ENCODE measurements around the gene RHOF. TPM values are rescaled to one million over a fixed set of nuclear protein-coding genes. Genes with fewer than 3 reads are reported as not detected.
A peak's percentile ranks its signal among the peaks of the same experiment; 100 is the strongest.

RHOF gene
- total and polyA plus RNA-seq, 7 donors, result 7.6 to 132 (median 15.0) TPM

DNA sequence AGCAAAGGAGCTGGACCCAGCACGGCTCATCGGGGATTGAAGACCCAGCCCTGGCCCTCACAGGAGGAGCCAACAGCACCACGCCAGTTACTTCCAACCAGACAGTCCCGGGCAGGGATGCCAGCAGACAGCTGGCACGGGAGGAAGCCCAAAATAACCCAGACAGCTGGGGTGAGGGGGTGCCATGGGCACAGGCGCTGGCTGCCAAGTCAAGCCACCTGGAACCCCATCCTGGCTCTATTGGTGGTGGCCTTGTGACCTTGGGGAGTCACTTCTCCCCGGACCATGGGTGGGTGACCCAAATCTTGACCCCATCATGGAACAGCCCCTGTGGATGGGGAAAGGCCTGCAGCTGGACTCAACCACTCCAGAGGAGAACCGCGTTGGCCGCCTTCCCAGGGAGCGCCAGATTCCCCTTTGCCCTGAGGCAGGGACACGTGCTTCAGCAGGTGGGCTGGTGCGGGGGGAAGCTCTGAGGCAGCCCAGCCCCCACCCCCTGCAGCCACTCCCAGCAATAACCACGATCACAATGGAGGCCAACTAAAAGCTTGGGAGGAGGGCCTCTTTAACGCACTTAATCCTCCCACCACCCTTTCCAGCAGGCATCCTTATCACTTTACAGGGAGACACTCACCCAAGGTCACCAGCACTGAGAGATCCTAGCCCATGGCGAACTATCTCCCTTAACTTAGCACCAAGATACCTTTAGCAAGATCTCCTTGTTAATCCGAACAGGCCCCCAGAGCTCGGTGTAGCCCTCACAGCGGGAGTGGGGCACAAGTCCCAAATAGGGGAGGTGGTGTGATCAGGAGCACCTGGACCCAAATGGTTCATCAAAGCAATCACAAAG is 4.7 kb upstream of the RHOF start:
- WGBS, 2 donors, result 13 to 40% methylated on average over 19 of the region's 19 CpGs
- peak overlapping the region; percentile 100 for H3K27ac ChIP-seq
- peaks cover 0 to 67% (median 61%) of the 10 kb centered on the region in 4 donors for H3K4me1 ChIP-seq
- H3K9me3 ChIP-seq, result no peaks in the 10 kb centered on the region
- peaks cover 0 to 12% (median 4%) of the 10 kb centered on the region in 4 donors for H3K36me3 ChIP-seq
- intact Hi-C loops (cut with DNase I), result no loop called here
- H3K4me3 ChIP-seq, result peak overlapping the region in 3 of 4 donors; percentile 75 to 81 (median 81)
- H3K27me3 ChIP-seq, result no peaks in the 10 kb centered on the region
- TF ChIP-seq EP300 (IDR thresholded peaks at IDR 0.05) (no peak), POLR2A (IDR thresholded peaks at IDR 0.05) (no peak), POLR2AphosphoS5 (IDR thresholded peaks at IDR 0.05) (peak; percentile 20 to 56 (median 22)), CTCF (IDR thresholded peaks at IDR 0.05) (no peak)
- peak; percentile 89 for DNase-seq

GRCh38 chr12:121796855-121797751 is 3.6 kb upstream of the RHOF start:
- peak; percentile 96 for DNase-seq
- Histone ChIP-seq H3K36me3 (peaks cover 0 to 12% (median 4%) of the 10 kb centered on the region in 4 donors), H3K4me1 (peaks cover 0 to 72% (median 67%) of the 10 kb centered on the region in 4 donors), H3K9me3 (no peaks in the 10 kb centered on the region), H3K27ac (peak overlapping the region; percentile 100), H3K27me3 (no peaks in the 10 kb centered on the region), H3K4me3 (peak overlapping the region in 3 of 4 donors; percentile 15 to 81 (median 32))
- intact Hi-C loops (cut with DNase I), result no loop called here
- TF ChIP-seq POLR2A (IDR thresholded peaks at IDR 0.05) (peak in 1 of 2 donors; percentile 38), EP300 (IDR thresholded peaks at IDR 0.05) (no peak), POLR2AphosphoS5 (IDR thresholded peaks at IDR 0.05) (peak in 3 of 4 donors; percentile 54 to 82 (median 58)), CTCF (IDR thresholded peaks at IDR 0.05) (peak in 2 of 4 experiments; percentile 13 to 28)
- WGBS, 2 donors, result 10 to 48% methylated on average over 39 of the region's 39 CpGs

- TF ChIP-seq POLR2AphosphoS5 (IDR thresholded peaks at IDR 0.05) (peak in 2 of 4 donors; percentile 29 to 42), EP300 (IDR thresholded peaks at IDR 0.05) (no peak), CTCF (IDR thresholded peaks at IDR 0.05) (peak in 3 of 4 experiments; percentile 93 to 98 (median 98))
Observed at GRCh38 chr12:121795034-121795968, 1.8 kb upstream of the RHOF start.

More at GRCh38 chr12:121795034-121795968, 1.8 kb upstream of the RHOF start:
- H3K36me3 ChIP-seq, result peaks cover 0 to 12% (median 4%) of the 10 kb centered on the region in 4 donors
- WGBS, 2 donors, result 33 to 46% methylated on average over 15 of the region's 15 CpGs
- peaks cover 0 to 69% (median 66%) of the 10 kb centered on the region in 4 donors for H3K4me1 ChIP-seq
- H3K9me3 ChIP-seq, result no peaks in the 10 kb centered on the region
- no peaks in the 10 kb centered on the region for H3K27me3 ChIP-seq
- intact Hi-C loops (cut with DNase I), result loop anchor here (1.0 to 2.0 kb wide), 3 partner anchors 17 to 94 kb away; partner anchors contain the start of gene PSMD9
- peak overlapping the region in 2 of 4 donors; percentile 53 to 59 for H3K4me3 ChIP-seq
- DNase-seq, result peak; percentile 94
- H3K27ac ChIP-seq, result peak overlapping the region; percentile 100

Data from sigmoid colon (tissue), 7 donors.